DLD1 (cell line): ENCODE data around the gene CCDC102A.

ENCODE experiments used
- in situ Hi-C: cut with HindIII; loops from 2 replicates; pipeline ENCODE4 v1.10.0; 2017; ENCODE audit warnings: low sequenced_read_pairs

The CCDC102A gene

GRCh38 chr16:57538235-57538721 lies 1.9 kb upstream of the CCDC102A start:
- in situ Hi-C loops: no loop called here

GRCh38 chr16:57537581-57538234 lies 1.3 kb upstream of the CCDC102A start:
- in situ Hi-C loops: no loop called here

DNA sequence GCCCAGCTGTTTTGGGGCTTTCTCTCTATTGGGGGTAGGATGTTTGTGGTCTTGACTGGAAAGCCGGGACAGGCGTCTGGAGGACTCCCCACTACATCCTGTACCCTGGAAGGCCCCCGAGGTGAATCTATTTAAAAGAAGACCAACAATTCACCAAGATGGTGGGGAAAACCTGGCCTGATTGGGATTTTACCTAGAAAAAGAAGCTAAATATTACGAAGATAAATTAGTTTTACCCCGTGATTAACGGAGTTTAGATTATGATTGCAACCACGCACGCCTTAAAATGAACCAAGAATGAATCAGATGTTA lies 779 bp upstream of the CCDC102A start:
- in situ Hi-C loops: no loop called here

DNA sequence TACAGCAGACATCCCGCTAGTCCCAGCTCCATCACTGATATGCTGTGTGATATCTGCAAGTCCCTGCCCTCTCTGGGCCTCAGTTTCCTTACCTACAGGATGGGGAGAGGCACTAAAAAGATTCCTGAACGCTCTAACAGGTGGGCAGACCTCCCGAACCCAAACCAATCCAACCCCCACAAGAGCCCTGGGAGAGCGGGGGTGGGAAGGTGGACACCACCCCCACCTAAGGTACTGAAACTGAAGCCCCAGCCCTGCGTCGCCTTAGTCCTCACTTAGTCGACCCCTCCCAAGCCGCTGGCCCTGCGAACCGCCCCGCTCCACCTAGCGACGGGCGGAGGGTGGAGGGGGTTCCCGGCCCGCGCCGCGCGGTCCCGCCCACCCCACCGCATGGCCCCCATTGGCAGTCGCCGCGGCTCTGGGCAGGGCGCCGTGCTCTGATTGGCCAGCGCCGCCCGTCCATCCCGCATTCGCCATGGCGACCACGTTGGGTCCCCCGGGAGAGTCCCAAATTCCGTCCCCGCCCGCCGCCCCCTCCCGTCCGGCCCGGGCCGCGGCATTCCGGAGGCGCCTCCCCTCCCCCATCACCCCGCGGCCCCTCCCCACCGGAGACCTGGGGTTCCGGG lies 578 bp downstream of the CCDC102A start:
- in situ Hi-C loops: no loop called here

GRCh38 chr16:57534881-57535658 lies 1.3 kb downstream of the CCDC102A start:
- in situ Hi-C loops: no loop called here

- in situ Hi-C loops: no loop called here
These were observed 2.0 kb downstream of the CCDC102A start for GRCh38 chr16:57534337-57534880.

DNA sequence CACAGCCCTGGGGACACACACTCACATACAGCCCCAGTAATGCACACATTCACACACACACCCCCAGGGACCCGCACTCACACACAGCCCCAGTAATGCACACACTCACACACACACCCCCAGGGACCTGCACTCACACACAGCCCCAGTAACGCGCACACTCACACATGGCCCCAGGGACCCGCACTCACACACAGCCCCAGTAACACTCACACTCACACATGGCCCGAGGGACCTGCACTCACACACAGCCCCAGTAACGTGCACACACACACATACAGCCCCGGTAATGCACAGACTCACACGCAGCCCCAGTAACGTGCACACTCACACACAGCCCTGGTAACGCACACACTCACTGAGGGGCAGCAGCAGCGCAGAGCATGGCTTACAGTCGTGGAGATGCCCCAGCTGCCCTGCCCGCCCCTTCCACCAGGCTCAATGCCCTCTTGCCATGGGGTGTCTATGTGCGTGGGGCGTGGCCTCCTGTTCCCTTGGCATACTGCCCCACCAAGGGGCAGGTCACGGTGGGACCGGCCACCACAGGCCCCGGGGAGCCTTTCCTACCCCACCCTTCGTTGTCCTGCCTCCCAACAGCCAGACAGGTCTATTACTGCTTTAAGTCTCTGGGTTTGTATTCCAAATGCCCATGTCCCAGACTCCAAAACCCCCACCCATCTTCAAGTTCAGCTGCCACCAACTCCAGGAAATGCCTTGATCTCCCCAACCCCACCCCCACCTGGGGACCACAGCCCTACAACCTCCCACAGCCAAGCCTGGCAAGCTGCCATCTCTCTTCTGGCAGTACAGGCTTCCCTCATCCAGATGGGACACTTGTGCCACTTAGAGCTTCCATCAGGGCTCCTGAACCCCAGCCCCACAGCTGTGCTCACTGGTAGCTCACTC lies 2.7 kb downstream of the CCDC102A start:
- in situ Hi-C loops: no loop called here

DNA sequence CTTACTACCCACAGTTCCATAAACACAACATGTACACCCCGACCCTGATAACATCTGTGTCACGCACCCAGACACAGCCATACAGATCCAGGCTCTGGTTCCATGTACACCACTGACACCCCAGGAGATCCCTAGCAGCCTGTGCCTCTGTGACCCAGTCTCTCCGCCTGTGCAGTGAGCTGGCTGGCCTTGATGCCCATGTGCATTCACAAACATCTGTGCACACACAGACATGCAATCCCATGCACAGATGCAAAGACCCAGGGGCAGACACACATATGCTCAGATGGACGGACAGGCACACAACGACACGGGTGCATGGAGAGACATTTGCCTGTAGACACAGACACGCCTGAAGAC lies 4.1 kb downstream of the CCDC102A start:
- in situ Hi-C loops: no loop called here

- in situ Hi-C loops: no loop called here
These were observed 4.6 kb downstream of the CCDC102A start for GRCh38 chr16:57531635-57532265.

DNA sequence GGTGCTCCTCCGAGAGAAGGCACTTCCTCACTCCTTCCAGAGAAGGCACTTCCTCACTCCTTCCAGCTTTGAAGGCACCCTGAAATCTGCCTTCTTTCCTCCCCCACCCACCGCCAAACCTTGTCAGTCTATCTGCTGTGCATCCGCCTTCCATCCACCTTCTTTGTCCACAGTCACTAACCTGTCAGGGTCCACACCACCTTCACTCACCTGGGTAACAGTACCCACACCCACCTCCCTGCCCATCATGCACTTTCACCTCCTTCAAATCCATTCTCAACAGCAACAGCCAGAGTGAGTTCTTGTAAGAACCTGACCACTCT lies 5.2 kb downstream of the CCDC102A start:
- in situ Hi-C loops: no loop called here

- in situ Hi-C loops: no loop called here
These were observed 5.7 kb downstream of the CCDC102A start for GRCh38 chr16:57530522-57531252.

DNA sequence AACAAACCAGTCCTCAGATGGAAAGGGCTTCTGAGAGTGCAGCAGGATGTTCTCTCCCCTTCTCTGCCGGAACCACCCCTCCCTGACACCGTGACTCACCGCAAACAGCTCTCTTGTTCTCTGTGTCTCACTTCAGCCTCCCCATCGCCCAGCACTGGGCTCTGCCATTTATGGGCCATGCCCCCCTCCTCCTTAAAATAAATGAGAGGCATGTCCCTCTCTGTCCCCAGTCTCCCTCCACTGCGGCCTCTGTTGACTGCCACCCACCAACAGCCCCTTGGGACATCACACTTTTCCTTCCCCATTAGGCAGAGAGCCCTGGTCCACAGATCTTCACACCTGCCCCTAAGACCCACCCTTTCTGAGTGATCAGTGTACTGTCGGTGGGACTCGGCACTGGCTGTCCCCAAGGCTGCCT lies 6.3 kb downstream of the CCDC102A start:
- in situ Hi-C loops: no loop called here

GRCh38 chr16:57529391-57530103 lies 6.8 kb downstream of the CCDC102A start:
- in situ Hi-C loops: no loop called here

DNA sequence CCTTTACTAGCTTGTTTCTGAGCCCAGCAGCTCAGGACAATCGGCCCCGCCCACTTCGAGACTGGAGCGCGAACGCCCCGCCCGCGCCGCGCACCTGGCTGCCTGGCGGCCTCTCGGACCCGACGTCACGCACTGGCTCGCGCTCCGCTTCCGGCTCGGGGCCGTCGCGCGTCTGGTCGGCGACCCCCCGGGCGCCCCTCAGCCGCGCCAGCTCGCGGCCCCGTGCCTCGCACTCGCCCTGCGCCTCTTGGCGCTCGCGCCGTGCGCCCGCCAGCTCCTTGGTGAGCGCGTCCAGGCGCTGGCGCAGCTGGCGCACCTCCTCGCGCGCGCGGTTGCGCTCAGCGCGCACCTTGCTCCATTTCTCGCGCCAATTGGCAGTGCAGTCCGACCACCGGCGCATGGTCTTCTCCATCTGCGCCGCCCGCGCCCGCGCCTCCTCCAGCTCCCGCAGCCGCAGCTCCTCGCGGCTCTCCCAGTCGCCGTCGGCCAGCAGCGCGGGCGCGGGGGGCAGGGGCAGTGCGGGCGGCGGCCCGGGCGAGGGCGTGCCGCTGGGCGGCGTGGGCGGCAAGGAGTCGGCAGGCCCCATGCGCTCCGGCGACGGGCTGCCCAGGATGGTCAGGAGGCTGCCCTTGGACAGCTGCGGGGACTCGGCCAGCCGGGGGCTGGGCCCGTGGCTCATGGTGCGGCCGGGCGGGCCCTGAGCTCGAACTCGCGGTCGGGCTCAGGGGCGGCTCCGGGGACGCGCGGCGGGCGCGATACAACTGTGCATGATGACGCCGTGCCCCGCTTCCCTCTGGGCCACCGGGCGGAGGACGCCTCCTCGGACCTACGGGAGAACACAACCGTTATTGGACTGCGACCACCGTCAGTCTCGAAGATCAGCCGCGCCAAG lies 7.6 kb downstream of the CCDC102A start:
- in situ Hi-C loops: no loop called here

- in situ Hi-C loops: no loop called here
These were observed 8.6 kb downstream of the CCDC102A start for GRCh38 chr16:57527610-57528360.

- in situ Hi-C loops: no loop called here
These were observed 9.3 kb downstream of the CCDC102A start for GRCh38 chr16:57527027-57527426.

DNA sequence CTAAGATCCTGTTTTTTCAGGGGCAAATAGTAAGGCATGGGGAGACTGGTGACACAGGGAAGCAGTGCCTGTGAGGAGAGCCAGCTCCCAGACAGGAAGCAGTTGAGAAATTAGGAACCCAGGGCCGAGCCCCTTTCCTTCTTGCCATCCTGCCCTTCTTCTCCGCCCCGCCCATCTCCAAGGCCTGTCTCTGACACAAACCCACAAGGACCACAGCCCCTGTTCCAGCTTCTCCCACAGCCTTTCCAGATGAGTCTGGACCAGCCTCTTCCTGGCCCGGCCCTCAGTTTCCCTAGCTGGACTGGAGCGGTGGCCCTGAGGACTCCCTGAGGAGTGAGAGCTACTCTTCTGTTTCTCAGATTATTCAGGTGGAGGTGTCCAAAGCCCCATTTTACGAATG lies 9.9 kb downstream of the CCDC102A start:
- in situ Hi-C loops: no loop called here

- in situ Hi-C loops: no loop called here
These were observed 10.6 kb downstream of the CCDC102A start for GRCh38 chr16:57525761-57526160.
